MCF 10A (cell line): ENCODE measurements around the gene CTAGE8. TPM values are rescaled to one million over a fixed set of nuclear protein-coding genes. Genes with fewer than 3 reads are reported as not detected.
"Not testable (repeated sequence)": the region's sequence is repeated elsewhere in the genome, so short reads cannot be mapped to it uniquely, and the experiment has no call there.

Source experiments
- BruUV-seq: library from RNA; stranded (reverse); fragments of 400-500 nt; replicated peaks from 2 replicates; lab custom pipeline; 2021; lab: Mats Ljungman, UMichigan
- CTCF ChIA-PET: fragments of 300-600 bp; sonication (Branson Sonifier 250); formaldehyde crosslinking; extraction: SDS; loops from one replicate; lab custom pipeline; 2021; ENCODE audit warnings: antibody characterized with exemption, inconsistent platforms; lab: Yijun Ruan, JAX
- POLR2A ChIA-PET: fragments of 300-600, 350-650 bp; sonication (Branson Sonifier 250); formaldehyde crosslinking; extraction: SDS; loops from one replicate; lab custom pipeline; 2020; ENCODE audit warnings: antibody characterized with exemption, inconsistent platforms; lab: Yijun Ruan, JAX
- DNase-seq: peaks from one replicate; pipeline ENCODE4 v3.0.0-alpha.2; 2018; ENCODE audit not compliant: unreplicated experiment
- H3K27ac Mint-ChIP-seq: one replicate; pipeline ENCODE4 v1.8.0; 2022; ENCODE audit warnings: mild to moderate bottlenecking, low read depth, mixed read lengths; ENCODE audit not compliant: unreplicated experiment
- H3K27me3 Mint-ChIP-seq: one replicate; pipeline ENCODE4 v1.8.0; 2022; ENCODE audit warnings: mixed read lengths; ENCODE audit not compliant: insufficient read depth, unreplicated experiment
- H3K36me3 Mint-ChIP-seq: one replicate; pipeline ENCODE4 v1.8.0; 2022; ENCODE audit warnings: mild to moderate bottlenecking, moderate library complexity, mixed read lengths; ENCODE audit not compliant: insufficient read depth, unreplicated experiment
- H3K4me1 Mint-ChIP-seq: one replicate; pipeline ENCODE4 v1.8.0; 2022; ENCODE audit warnings: mixed read lengths; ENCODE audit not compliant: insufficient read depth, unreplicated experiment
- H3K4me3 Mint-ChIP-seq: one replicate; pipeline ENCODE4 v1.8.0; 2022; ENCODE audit warnings: mild to moderate bottlenecking, moderate library complexity, mixed read lengths; ENCODE audit not compliant: unreplicated experiment
- H3K9me3 Mint-ChIP-seq: one replicate; pipeline ENCODE4 v1.8.0; 2022; ENCODE audit warnings: mixed read lengths; ENCODE audit not compliant: unreplicated experiment
- intact Hi-C: fragments of 100-400 bp; cut with micrococcal nuclease; formaldehyde crosslinking; loops from 2 replicates; pipeline ENCODE4 v1.14.1; 2022
- total RNA-seq: library from RNA; stranded (reverse); gene quantifications from 2 replicates; pipeline ENCODE4 v1.2.3, GENCODE V29; 2022

CTAGE8 gene
- total RNA-seq, 1 experiment from 2014 or later = 0.96 TPM

- H3K36me3 Mint-ChIP-seq, POLR2A ChIA-PET, H3K4me3 Mint-ChIP-seq, H3K27ac Mint-ChIP-seq, DNase-seq, H3K4me1 Mint-ChIP-seq, H3K27me3 Mint-ChIP-seq, BruUV-seq, H3K9me3 Mint-ChIP-seq, intact Hi-C loops: not testable (repeated sequence)
- CTCF ChIA-PET = interaction anchor here (0.6 kb wide), 1 partner anchor 219 kb away, joined by 3 read pairs; no protein-coding TSS in a partner anchor
Measured at GRCh38 chr7:144219149-144219548, 49.9 kb downstream of the CTAGE8 start.

DNA sequence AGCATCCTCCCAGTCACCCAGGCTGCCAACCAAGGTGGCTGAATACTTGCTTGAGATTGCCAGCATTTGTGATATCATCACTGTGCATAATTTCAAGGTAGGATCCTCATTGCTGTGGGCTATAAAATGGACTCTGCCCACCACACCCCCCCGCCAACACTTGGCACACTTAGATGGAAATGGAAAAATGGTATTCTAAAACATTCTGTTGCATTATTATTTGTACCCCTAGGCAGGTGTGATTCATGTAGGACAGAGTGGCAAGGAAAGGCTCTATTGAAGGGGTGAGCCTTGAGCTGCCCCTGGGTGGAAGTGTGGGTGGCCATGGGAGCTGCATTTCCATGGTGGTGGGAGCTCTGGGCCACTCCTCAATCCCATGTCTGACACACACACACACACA lies 50.5 kb downstream of the CTAGE8 start:
- BruUV-seq, H3K9me3 Mint-ChIP-seq, H3K4me1 Mint-ChIP-seq, intact Hi-C loops, H3K36me3 Mint-ChIP-seq, H3K27me3 Mint-ChIP-seq, H3K27ac Mint-ChIP-seq, H3K4me3 Mint-ChIP-seq, POLR2A ChIA-PET, DNase-seq: not testable (repeated sequence)
- CTCF ChIA-PET = interaction anchor here (0.6 kb wide), 1 partner anchor 219 kb away, joined by 3 read pairs; no protein-coding TSS in a partner anchor

DNA sequence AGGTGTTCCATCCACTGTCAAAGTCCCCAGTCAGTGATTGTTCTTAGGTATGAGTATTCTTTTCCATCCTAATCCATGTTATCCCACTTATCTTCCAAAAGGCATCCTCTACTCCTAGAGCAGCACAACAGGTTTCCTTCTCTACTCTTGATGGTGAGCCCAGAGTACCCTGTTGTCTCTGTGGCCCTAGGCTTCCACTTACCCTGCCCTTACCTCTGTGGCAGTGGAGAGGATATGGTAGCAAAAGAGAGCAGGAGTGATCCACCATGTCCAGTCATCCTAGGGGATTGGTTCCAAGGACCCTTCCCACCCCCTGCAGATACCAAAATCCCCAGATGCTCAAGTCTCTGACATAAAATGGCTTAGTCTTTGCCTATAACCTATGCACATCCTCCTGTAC lies 51.9 kb downstream of the CTAGE8 start:
- POLR2A ChIA-PET, intact Hi-C loops, H3K4me3 Mint-ChIP-seq: not testable (repeated sequence)

More for the DNA sequence above, 51.9 kb downstream of the CTAGE8 start:
- H3K27ac Mint-ChIP-seq, BruUV-seq, H3K36me3 Mint-ChIP-seq, H3K9me3 Mint-ChIP-seq, DNase-seq, H3K27me3 Mint-ChIP-seq, H3K4me1 Mint-ChIP-seq, CTCF ChIA-PET: not testable (repeated sequence)

Other genes with a start within 250 kb of the CTAGE8 start
- gene OR2A5, start 220.3 kb downstream of the CTAGE8 start, total RNA-seq = not detected in 2 replicates
- not detected in 2 replicates for gene OR2A25, start 199.5 kb downstream of the CTAGE8 start, total RNA-seq
- gene OR2A12, start 183.0 kb downstream of the CTAGE8 start, total RNA-seq = not detected in 2 replicates
- not detected in 2 replicates for gene OR2A2, start 159.7 kb downstream of the CTAGE8 start, total RNA-seq
- gene OR2A14, start 146.1 kb downstream of the CTAGE8 start, total RNA-seq = not detected in 2 replicates
- gene CTAGE4, start 85.8 kb downstream of the CTAGE8 start, total RNA-seq = 23.2 and 26.0 TPM in 2 replicates
- gene ARHGEF35, start 73.5 kb downstream of the CTAGE8 start, total RNA-seq = 0.93 TPM in 1 of 2 replicates, not detected in the other
- gene OR2A42, start 29.7 kb downstream of the CTAGE8 start, total RNA-seq = not detected in 2 replicates
- 10.0 and 13.6 TPM in 2 replicates for gene OR2A7, start 4.5 kb downstream of the CTAGE8 start, total RNA-seq
- not detected in 2 replicates for gene OR2A1, start 43.1 kb upstream of the CTAGE8 start, total RNA-seq
- gene ARHGEF5, start 86.1 kb upstream of the CTAGE8 start, total RNA-seq = 48.2 and 54.7 TPM in 2 replicates
- not detected in 2 replicates for gene NOBOX, start 134.4 kb upstream of the CTAGE8 start, total RNA-seq